ENCODE data around the gene HARS1.
"Not testable (repeated sequence)": the region's sequence is repeated elsewhere in the genome, so short reads cannot be mapped to it uniquely, and the experiment has no call there.

The HARS1 gene

DNA sequence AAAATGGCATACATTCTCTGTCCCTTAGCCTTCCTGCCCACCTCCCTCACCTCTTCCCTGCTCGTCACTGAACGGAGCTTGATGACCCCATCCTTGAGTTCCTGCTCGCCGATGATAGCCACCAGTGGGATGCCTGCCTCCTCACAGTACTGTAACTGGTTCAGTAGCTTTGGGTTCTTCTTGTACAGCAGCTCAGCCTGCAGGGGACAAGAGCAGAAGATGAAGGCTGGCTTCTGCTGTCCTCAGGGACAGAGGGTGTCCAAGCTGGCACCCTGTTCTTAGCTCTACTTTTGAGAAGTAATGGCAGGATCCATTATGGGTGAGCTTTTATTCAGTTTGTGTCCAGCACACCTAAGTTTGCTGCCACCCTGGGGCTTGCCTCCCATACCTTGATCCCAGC, 16.5 kb downstream of the HARS1 start:
- TF ChIP-seq, protein P1, sequence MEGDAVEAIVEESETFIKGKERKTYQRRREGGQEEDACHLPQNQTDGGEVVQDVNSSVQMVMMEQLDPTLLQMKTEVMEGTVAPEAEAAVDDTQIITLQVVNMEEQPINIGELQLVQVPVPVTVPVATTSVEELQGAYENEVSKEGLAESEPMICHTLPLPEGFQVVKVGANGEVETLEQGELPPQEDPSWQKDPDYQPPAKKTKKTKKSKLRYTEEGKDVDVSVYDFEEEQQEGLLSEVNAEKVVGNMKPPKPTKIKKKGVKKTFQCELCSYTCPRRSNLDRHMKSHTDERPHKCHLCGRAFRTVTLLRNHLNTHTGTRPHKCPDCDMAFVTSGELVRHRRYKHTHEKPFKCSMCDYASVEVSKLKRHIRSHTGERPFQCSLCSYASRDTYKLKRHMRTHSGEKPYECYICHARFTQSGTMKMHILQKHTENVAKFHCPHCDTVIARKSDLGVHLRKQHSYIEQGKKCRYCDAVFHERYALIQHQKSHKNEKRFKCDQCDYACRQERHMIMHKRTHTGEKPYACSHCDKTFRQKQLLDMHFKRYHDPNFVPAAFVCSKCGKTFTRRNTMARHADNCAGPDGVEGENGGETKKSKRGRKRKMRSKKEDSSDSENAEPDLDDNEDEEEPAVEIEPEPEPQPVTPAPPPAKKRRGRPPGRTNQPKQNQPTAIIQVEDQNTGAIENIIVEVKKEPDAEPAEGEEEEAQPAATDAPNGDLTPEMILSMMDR (IDR thresholded peaks at IDR 0.05; ENCODE audit: low read depth, low read length, missing control alignments): no peak
- H3K4me3 ChIP-seq (ENCODE audit: low read depth, low read length): no peak overlapping the region
- no peak for DNase-seq (ENCODE audit: low read depth)

DNA sequence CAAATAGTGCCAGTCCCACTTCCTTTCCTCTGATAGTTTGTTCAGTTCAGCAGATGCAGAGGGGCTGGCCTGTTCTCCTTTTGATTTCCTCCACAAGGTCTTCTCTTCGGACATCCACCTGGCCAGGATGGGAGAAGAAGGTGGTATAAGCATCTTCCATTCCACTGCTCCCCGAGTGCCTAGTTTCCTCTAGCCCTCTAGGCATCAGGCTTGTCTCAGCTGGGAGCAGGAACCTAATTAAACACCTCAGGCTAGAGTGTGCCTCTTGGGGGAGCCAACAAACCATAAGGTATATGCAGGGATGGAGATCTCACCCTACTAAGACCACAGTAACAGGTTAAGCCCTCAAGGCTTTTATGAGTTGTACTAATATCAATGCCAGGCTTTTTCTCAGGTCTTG, 17.0 kb downstream of the HARS1 start:
- no peak for DNase-seq (ENCODE audit: low read depth)

DNA sequence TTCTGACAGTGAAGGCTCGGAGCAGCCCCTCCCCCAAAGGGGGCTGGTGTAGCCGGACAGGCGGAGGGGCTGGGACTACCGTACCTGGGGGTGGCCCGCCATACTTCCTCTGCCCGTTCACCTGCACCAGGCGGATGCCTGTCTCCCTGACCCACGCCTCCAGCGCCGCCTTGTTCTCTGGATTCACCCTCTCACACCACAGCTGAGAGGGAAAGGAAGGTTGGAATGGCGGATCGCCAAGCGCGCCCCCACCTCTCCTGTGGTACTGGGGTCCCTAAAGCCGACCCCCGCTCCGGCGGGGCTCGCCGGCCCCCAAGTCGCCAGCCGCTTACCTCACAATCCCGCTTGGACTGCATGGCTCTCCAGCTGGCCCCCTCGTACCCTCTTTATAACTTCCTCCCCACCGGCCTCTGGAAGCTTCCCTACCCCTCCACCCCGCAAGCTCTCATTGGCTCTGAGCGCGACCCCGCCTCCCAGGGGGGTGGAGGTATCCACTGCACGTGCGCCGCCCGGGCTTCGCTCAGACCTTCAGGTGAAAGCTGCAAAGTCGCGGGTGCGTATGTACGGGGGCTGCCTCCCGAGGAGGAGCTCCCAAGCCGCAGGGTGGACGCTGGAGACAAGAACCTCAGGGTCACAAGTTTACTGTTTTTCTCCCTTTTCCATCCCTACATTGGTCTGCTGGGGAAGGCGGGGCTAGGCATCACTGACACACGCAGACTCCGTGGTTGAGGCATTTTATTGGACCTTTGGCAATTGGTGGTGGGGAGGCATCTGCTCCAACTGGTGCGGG, 17.8 kb downstream of the HARS1 start, which contains the start of gene DND1:
Gene DND1, minus strand, starts transcription at position 390 of the 790 bp plus-strand sequence. Its CDS starts 34 bp downstream, at position 356.
- DNase-seq (ENCODE audit: low read depth): no peak
- TF ChIP-seq, protein P1 (IDR thresholded peaks at IDR 0.05; ENCODE audit: low read depth, low read length, missing control alignments): no peak
- H3K4me3 ChIP-seq (ENCODE audit: low read depth, low read length): no peak within 1 kb of the TSS

More for the DNA sequence above, 17.0 kb downstream of the HARS1 start:
- no peak overlapping the region for H3K4me3 ChIP-seq (ENCODE audit: low read depth, low read length)
- TF ChIP-seq, protein P1 (IDR thresholded peaks at IDR 0.05; ENCODE audit: low read depth, low read length, missing control alignments): no peak

DNA sequence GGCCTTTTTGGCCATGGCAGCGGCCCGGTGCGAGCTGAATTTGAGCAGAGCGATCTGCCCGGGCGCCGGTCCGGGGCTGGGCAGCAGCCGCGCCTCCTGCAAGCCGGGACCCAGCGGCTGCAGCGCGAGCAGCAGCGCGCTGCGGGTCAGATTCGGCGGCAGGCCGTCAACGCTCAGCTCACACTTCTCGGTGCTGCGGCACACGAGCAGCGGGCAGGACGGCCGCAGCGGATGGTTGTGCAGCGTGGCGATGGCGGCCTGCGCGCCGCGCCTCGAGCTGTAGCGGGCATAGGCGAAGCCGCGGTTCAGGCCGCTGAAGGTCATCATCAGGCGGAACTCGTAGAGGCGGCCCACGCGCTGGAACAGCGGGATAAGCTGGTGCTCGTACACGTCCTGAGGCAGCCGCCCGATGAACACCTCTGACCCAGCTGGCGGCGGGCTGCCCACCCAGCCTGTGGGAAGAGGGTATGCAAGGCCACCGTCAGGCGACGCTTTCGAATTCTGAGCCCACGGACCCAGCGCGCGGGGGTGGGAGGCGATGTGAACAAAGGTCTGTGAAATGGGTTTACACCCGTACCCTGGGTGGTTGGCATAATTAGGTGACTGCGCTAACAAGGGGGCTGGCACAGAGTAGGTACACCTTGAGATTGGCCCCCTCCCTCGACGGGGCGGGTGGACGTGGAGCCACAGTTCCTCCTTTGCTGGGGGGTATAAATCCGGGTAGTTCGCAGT, 18.5 kb downstream of the HARS1 start:
- no peak overlapping the region for H3K4me3 ChIP-seq (ENCODE audit: low read depth, low read length)
- no peak for DNase-seq (ENCODE audit: low read depth)

DNA sequence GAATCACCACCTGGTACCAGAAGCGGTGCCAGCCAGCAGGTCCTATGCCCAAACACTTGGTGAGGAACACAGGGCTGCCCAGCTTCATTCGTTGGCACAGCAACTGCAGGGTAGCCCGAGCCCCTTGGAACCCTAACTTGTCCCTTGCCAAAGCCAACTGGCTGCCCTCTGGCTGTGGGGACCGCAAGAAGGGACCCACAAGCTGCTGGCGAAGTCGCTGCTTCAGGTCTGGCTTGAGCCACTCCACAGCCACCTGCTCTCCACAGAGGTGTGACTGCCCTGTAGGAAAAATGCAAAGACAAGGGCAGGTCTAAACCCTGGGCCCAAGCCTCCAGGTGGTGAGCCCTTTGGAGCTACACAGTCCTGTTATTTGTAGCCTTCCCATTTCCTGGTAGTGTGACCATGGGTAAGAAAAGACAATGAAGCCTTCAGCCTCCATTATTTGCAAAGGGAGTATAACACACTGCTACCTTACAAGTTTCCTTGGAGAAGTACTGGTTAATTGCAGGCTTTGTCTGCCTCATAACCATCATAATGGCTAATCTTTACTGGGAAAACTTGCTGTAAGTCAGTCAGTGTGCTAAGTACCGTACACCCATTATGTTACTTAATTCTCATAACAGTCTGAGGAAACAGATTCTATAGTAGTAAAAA, 19.6 kb downstream of the HARS1 start:
- TF ChIP-seq, protein P1 (IDR thresholded peaks at IDR 0.05; ENCODE audit: low read depth, low read length, missing control alignments): no peak
- H3K4me3 ChIP-seq (ENCODE audit: low read depth, low read length): no peak overlapping the region
- no peak for DNase-seq (ENCODE audit: low read depth)

More for the DNA sequence above, 18.5 kb downstream of the HARS1 start:
- TF ChIP-seq, protein P1 (IDR thresholded peaks at IDR 0.05; ENCODE audit: low read depth, low read length, missing control alignments): no peak

DNA sequence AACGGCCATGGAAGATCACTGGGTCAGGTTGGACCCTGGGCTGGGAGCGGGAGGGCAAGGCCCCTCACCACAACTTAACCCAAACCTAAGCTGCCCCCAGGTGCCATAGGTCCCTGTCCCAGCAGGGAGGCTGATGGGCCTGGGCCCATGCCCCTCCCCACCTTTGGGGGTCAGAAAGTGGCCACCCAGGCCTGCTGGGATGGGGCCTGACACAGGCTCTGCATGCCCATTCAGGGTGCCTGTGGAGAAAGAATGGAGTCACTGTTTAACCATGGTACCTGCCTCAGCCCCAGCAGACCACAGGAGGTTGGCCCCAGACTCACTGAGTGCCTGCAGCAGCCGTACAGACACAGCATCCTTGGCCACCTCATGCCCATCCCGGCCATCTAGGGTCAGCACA, 20.1 kb downstream of the HARS1 start:
- not testable (repeated sequence) for H3K4me3 ChIP-seq (ENCODE audit: low read depth, low read length); DNase-seq (ENCODE audit: low read depth)
